Measurements from ENCODE around the gene NRP1. TPM values are rescaled to one million over a fixed set of nuclear protein-coding genes. Genes with fewer than 3 reads are reported as not detected.

NRP1 gene
- total and polyA plus RNA-seq, 4 donors: 14.6 to 55.6 (median 37.8) TPM

GRCh38 chr10:33253411-33253810 lies 81.1 kb downstream of the NRP1 start:
- Histone ChIP-seq H3K27me3 (ENCODE audit: control insufficient read depth in 4 of 4, insufficient read depth in 4 of 4, low read length in 3 of 4) (no peaks in the 10 kb centered on the region), H3K4me1 (ENCODE audit: control insufficient read depth in 4 of 4, insufficient read depth in 4 of 4, low read length in 3 of 4) (no peaks in the 10 kb centered on the region), H3K36me3 (ENCODE audit: control insufficient read depth in 4 of 4, insufficient read depth in 3 of 4, low read depth in 1 of 4, low read length in 3 of 4) (peaks cover 7 to 27% (median 25%) of the 10 kb centered on the region in 4 donors), H3K9ac (ENCODE audit: low read depth in 1 of 2, low read length in 2 of 2) (no peak overlapping the region), H3K27ac (ENCODE audit: low read depth in 1 of 2, low read length in 2 of 2) (no peak overlapping the region), H3K4me3 (ENCODE audit: low read depth in 1 of 3, low read length in 3 of 3) (no peak overlapping the region), H3K9me3 (ENCODE audit: control insufficient read depth in 4 of 4, low read length in 3 of 4) (no peaks in the 10 kb centered on the region)
- 87% methylated on average over 4 of the region's 4 CpGs for WGBS
- no peak for TF ChIP-seq FOXA1 (IDR thresholded peaks at IDR 0.05)
- TF ChIP-seq GABPA (IDR thresholded peaks at IDR 0.05 in 1 of 2, conservative IDR thresholded peaks at IDR 0.05 in 1 of 2): no peak
- no peak for TF ChIP-seq YY1 (IDR thresholded peaks at IDR 0.05)
- TF ChIP-seq FOXA2 (IDR thresholded peaks at IDR 0.05): no peak
- no peak for TF ChIP-seq NR2F2 (IDR thresholded peaks at IDR 0.05)
- no peak for TF ChIP-seq SP1 (IDR thresholded peaks at IDR 0.05)
- no peak for TF ChIP-seq EGR1 (IDR thresholded peaks at IDR 0.05; ENCODE audit: low read depth in 2 of 2)
- TF ChIP-seq HNF4A (conservative IDR thresholded peaks at IDR 0.05): no peak
- no peak for TF ChIP-seq ZBTB33 (IDR thresholded peaks at IDR 0.05)
- TF ChIP-seq, protein P1, sequence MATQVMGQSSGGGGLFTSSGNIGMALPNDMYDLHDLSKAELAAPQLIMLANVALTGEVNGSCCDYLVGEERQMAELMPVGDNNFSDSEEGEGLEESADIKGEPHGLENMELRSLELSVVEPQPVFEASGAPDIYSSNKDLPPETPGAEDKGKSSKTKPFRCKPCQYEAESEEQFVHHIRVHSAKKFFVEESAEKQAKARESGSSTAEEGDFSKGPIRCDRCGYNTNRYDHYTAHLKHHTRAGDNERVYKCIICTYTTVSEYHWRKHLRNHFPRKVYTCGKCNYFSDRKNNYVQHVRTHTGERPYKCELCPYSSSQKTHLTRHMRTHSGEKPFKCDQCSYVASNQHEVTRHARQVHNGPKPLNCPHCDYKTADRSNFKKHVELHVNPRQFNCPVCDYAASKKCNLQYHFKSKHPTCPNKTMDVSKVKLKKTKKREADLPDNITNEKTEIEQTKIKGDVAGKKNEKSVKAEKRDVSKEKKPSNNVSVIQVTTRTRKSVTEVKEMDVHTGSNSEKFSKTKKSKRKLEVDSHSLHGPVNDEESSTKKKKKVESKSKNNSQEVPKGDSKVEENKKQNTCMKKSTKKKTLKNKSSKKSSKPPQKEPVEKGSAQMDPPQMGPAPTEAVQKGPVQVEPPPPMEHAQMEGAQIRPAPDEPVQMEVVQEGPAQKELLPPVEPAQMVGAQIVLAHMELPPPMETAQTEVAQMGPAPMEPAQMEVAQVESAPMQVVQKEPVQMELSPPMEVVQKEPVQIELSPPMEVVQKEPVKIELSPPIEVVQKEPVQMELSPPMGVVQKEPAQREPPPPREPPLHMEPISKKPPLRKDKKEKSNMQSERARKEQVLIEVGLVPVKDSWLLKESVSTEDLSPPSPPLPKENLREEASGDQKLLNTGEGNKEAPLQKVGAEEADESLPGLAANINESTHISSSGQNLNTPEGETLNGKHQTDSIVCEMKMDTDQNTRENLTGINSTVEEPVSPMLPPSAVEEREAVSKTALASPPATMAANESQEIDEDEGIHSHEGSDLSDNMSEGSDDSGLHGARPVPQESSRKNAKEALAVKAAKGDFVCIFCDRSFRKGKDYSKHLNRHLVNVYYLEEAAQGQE (IDR thresholded peaks at IDR 0.05): no peak
- TF ChIP-seq, protein P2, sequence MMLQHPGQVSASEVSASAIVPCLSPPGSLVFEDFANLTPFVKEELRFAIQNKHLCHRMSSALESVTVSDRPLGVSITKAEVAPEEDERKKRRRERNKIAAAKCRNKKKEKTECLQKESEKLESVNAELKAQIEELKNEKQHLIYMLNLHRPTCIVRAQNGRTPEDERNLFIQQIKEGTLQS (IDR thresholded peaks at IDR 0.05): no peak
- TF ChIP-seq, protein P3, sequence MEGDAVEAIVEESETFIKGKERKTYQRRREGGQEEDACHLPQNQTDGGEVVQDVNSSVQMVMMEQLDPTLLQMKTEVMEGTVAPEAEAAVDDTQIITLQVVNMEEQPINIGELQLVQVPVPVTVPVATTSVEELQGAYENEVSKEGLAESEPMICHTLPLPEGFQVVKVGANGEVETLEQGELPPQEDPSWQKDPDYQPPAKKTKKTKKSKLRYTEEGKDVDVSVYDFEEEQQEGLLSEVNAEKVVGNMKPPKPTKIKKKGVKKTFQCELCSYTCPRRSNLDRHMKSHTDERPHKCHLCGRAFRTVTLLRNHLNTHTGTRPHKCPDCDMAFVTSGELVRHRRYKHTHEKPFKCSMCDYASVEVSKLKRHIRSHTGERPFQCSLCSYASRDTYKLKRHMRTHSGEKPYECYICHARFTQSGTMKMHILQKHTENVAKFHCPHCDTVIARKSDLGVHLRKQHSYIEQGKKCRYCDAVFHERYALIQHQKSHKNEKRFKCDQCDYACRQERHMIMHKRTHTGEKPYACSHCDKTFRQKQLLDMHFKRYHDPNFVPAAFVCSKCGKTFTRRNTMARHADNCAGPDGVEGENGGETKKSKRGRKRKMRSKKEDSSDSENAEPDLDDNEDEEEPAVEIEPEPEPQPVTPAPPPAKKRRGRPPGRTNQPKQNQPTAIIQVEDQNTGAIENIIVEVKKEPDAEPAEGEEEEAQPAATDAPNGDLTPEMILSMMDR (IDR thresholded peaks at IDR 0.05; ENCODE audit: low read depth, low read length, missing input control): no peak
- no peak for TF ChIP-seq TAF1 (conservative IDR thresholded peaks at IDR 0.05)
- TF ChIP-seq RAD21 (IDR thresholded peaks at IDR 0.05): no peak
- TF ChIP-seq, protein P4, sequence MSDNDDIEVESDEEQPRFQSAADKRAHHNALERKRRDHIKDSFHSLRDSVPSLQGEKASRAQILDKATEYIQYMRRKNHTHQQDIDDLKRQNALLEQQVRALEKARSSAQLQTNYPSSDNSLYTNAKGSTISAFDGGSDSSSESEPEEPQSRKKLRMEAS (IDR thresholded peaks at IDR 0.05): no peak
- TF ChIP-seq RXRA (IDR thresholded peaks at IDR 0.05): no peak
- TF ChIP-seq HNF4G (IDR thresholded peaks at IDR 0.05): no peak
- no peak for TF ChIP-seq JUND (IDR thresholded peaks at IDR 0.05)
- no peak for DNase-seq (ENCODE audit: low spot score)
